Subcutaneous abdominal adipose tissue (tissue), 5 donors: ENCODE measurements around the gene ZNF628.
"Not testable (repeated sequence)": the region's sequence is repeated elsewhere in the genome, so short reads cannot be mapped to it uniquely, and the experiment has no call there.

ENCODE experiments used
- H3K27ac ChIP-seq: one replicate; pipeline ENCODE4 v1.7.0; 2013; ENCODE audit warnings: low read depth, mild to moderate bottlenecking, inconsistent platforms, low read length, moderate library complexity
- H3K27me3 ChIP-seq, 5 donors: one replicate each; pipeline ENCODE4 v1.7.0; 2013; ENCODE audit warnings: low read length in 5 of 5, inconsistent platforms in 1 of 5; ENCODE audit not compliant: control insufficient read depth in 5 of 5, insufficient read depth in 4 of 5
- H3K36me3 ChIP-seq, 5 donors: one replicate each; pipeline ENCODE4 v1.7.0; 2013; ENCODE audit warnings: low read length in 5 of 5; ENCODE audit not compliant: control insufficient read depth in 5 of 5, insufficient read depth in 5 of 5
- H3K4me1 ChIP-seq, 5 donors: one replicate each; pipeline ENCODE4 v1.7.0; 2013; ENCODE audit warnings: low read length in 5 of 5, mild to moderate bottlenecking in 3 of 5, moderate library complexity in 1 of 5; ENCODE audit not compliant: control insufficient read depth in 5 of 5, insufficient read depth in 5 of 5
- H3K4me3 ChIP-seq, 5 donors: one replicate each; pipeline ENCODE4 v1.7.0; 2013; ENCODE audit warnings: low read length in 5 of 5, low read depth in 1 of 5
- H3K9ac ChIP-seq, 5 donors: one replicate each; pipeline ENCODE4 v1.7.0; 2013; ENCODE audit warnings: low read length in 5 of 5, mild to moderate bottlenecking in 4 of 5, moderate library complexity in 3 of 5
- H3K9me3 ChIP-seq, 5 donors: one replicate each; pipeline ENCODE4 v1.7.0; 2013; ENCODE audit warnings: low read length in 5 of 5; ENCODE audit not compliant: control insufficient read depth in 5 of 5
- donor health status: healthy.
- donor health status: healthy.
- donor health status: healthy.
- donor health status: healthy.
- donor health status: healthy.

The ZNF628 gene

DNA sequence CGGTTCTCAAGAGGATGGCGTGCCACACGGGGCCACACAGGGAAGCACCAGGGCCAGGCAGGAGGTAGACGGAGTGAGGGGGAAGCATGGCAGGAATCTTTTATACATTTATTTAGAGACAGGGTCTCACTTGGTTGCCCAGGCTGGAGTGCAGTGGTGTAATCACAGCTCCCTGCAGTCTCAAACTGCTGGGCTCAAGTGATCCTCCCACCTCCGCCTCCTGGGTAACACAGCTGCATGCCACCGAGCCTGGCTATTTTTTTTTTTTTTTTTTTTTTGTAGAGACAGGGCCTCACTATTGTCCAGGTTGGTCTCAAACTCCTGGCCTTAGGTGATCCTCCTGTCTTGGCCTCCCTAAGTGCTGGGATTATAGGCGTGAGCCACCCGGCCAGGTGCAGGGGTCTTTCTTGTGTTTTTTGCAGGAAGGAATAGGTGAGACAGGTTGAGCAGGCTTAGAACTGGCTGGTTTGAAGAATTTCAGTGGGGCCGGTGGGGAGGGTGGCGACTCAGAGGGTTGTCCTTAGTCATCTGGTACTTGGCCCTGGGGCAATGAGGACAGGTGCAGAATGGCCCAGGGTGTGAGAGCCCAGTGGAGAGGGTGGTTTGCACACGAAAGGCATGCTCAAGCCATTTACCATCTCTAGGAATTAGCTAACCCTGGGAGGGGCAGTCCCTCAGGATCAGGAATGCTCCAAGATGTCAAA is 19.4 kb downstream of the ZNF628 start:
- H3K4me3 ChIP-seq = no peak overlapping the region
- peaks cover 0 to 34% (median 18%) of the 10 kb centered on the region in 5 donors for H3K4me1 ChIP-seq
- no peak overlapping the region for H3K27ac ChIP-seq

DNA sequence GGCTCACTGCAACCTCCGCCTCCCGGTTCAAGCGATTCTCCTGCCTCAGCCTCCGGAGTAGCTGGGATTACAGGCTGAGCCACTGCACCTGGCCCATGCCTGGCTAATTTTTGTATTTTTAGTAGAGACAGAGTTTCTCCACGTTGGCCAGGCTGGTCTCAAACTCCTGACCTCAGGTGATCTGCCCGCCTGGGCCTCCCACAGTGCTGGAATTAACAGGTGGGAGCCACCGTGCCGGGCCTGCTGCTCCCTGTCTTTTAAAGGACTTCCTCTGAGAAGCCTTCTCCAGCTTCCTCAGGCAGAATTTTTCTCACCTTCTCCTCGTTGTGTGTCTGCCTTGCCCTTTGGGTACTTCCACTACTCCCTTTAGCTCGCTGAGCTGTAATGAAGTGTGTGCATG is 20.4 kb downstream of the ZNF628 start:
- not testable (repeated sequence) for H3K9ac ChIP-seq, H3K27ac ChIP-seq, H3K9me3 ChIP-seq, H3K4me3 ChIP-seq
- Histone ChIP-seq H3K36me3 (peaks cover 0 to 32% (median 9%) of the 10 kb centered on the region in 5 donors), H3K27me3 (peaks cover 8 to 27% (median 22%) of the 10 kb centered on the region in 5 donors), H3K4me1 (peaks cover 0 to 25% (median 18%) of the 10 kb centered on the region in 5 donors)

More for the DNA sequence above, 19.4 kb downstream of the ZNF628 start:
- peaks cover 12 to 36% (median 22%) of the 10 kb centered on the region in 5 donors for H3K27me3 ChIP-seq
- H3K9ac ChIP-seq = peak overlapping the region in 1 of 5 donors; percentile 47
- no peaks in the 10 kb centered on the region for H3K9me3 ChIP-seq
- H3K36me3 ChIP-seq = peaks cover 0 to 22% (median 7%) of the 10 kb centered on the region in 5 donors

DNA sequence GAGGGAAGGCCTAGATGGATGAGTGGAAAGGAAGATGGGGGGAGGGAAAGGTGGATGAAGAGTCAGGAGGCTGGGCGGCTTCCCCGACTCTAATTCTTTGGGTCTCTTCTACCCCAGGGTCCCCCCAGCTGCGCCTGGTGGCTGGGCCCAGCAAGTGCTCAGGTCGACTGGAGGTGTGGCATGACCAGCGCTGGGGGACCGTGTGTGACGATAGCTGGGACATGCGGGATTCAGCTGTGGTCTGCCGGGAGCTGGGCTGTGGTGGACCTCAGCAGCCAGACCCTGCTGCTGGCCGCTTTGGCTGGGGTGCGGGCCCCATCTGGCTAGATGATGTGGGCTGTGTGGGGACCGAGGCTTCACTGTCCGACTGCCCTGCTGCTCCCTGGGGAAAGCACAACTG is 21.3 kb downstream of the ZNF628 start:
- peaks cover 0 to 20% (median 17%) of the 10 kb centered on the region in 5 donors for H3K4me1 ChIP-seq
- peaks cover 7 to 21% (median 18%) of the 10 kb centered on the region in 5 donors for H3K27me3 ChIP-seq
- H3K27ac ChIP-seq = no peak overlapping the region
- peaks cover 0 to 32% (median 9%) of the 10 kb centered on the region in 5 donors for H3K36me3 ChIP-seq
- H3K9ac ChIP-seq = no peak overlapping the region
- no peak overlapping the region for H3K4me3 ChIP-seq
- no peaks in the 10 kb centered on the region for H3K9me3 ChIP-seq

DNA sequence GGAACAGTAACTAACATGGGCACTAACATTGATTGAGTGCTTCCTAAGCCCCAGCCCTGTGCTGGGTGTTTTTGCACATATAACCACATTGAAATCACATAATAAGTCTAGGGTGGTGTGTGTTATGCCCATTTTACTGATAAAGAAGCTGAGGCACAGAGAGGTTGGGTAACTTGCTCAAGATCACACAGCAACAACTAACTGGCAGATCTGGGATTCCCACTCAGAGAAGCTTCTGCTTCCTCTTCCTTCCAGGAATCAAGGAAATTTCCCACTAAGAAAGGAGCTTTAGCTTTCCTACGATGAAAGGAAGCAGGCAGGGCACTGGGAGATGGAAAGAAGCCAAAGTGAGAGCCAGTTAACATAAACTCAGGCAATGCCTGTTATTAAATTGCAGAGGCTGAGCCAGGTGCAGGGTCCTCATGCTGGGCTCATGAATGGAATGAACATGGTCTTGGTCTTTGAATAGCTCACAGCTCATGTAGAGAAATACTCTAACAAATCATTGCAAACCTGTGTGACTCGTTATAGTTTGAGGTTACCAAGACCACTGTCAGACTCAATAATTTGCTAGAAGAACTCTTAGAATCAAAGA is 21.9 kb downstream of the ZNF628 start:
- Histone ChIP-seq H3K27me3 (peaks cover 7 to 16% (median 13%) of the 10 kb centered on the region in 5 donors), H3K4me3 (no peak overlapping the region), H3K4me1 (peaks cover 0 to 16% (median 14%) of the 10 kb centered on the region in 5 donors), H3K27ac (no peak overlapping the region), H3K9ac (no peak overlapping the region), H3K36me3 (peaks cover 0 to 32% (median 9%) of the 10 kb centered on the region in 5 donors), H3K9me3 (no peaks in the 10 kb centered on the region)

DNA sequence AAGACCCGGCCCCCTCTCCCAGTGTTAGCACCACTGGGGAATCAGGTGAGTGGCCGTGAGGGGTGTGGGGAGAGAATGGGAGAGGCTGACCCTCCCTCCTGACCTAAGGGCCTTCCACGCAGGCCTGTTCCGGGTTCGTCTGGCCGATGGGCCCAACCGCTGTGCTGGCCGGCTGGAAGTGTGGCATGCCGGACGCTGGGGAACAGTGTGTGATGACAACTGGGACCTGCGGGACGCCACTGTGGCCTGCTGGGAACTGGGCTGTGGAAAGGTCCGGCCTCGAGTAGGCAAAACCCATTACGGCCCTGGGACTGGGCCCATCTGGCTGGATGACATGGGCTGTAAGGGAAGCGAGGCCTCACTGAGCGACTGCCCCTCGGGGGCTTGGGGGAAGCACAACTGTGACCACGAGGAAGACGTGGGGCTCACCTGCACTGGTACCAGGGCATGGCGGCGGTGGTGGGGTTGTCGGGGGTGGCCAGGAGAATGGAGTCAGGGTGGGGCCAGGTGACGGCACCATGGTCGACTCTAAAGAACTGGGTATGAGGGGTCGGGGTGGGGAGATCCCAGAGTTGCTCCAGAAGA is 24.0 kb downstream of the ZNF628 start:
- Histone ChIP-seq H3K27ac (no peak overlapping the region), H3K9ac (no peak overlapping the region), H3K36me3 (peaks cover 0 to 32% (median 9%) of the 10 kb centered on the region in 5 donors), H3K4me1 (peaks cover 0 to 11% (median 10%) of the 10 kb centered on the region in 5 donors), H3K27me3 (peaks cover 0 to 5% (median 0%) of the 10 kb centered on the region in 5 donors), H3K9me3 (no peaks in the 10 kb centered on the region), H3K4me3 (no peak overlapping the region)

DNA sequence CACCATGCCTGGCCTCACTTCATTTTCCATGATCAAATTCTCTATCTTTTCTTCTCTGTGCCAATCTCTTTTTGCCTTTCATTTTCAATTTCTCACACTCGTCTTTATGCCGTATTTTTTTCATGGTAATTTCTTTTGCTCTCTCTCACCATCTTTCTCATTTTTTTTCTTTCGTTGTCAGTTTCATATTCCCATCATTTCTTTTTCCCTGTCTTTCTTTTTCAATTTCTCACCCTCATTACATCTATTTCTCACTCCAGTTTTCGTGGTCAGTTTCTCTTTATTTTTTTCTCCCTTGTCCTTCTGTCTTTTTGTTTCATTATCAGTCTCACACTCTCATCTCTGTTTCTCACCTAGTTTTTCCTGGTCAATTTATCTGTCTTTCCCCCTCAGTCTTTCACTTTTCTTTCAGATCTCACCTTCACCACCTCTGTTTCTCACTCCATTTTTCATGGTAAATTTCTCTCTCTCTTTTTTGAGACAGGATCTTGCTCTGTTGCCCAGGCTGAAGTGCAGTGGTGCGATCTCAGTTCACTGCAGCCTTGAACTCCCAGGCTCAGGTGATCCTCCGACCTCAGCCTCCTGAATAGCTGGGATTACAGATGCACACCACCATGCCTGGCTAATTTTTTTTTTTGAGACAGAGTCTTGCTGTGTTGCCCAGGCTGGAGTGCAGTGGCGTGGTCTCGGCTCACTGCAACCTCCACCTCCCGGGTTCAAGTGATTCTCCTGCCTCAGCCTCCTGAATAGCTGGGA is 26.0 kb downstream of the ZNF628 start:
- Histone ChIP-seq H3K4me3 (no peak overlapping the region), H3K9me3 (no peaks in the 10 kb centered on the region), H3K4me1 (peaks cover 0 to 11% (median 10%) of the 10 kb centered on the region in 5 donors), H3K9ac (no peak overlapping the region), H3K36me3 (peaks cover 0 to 32% (median 9%) of the 10 kb centered on the region in 5 donors), H3K27me3 (peaks cover 0 to 3% (median 0%) of the 10 kb centered on the region in 5 donors), H3K27ac (no peak overlapping the region)

DNA sequence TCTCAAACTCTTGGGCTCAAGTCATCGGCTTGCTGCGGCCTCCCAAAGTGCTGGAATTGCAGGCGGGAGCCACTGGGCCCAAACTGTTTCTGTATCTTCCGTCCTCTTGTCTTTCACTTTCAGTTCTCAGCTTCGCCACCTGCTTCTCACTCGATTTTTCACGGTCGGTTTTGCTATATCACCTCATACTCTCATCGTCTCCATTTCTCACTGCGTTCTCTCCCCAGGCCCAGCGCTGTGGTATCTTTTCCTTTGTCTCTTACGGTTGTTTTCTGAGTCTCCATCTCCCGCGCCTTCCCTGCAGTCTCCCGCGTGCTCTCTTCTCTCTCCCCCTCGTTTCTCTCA is 26.7 kb downstream of the ZNF628 start:
- peaks cover 0 to 3% (median 0%) of the 10 kb centered on the region in 5 donors for H3K27me3 ChIP-seq
- no peaks in the 10 kb centered on the region for H3K9me3 ChIP-seq
- no peak overlapping the region for H3K9ac ChIP-seq
- peak overlapping the region in 1 of 5 donors; percentile 71 for H3K4me3 ChIP-seq
- peaks cover 0 to 28% (median 9%) of the 10 kb centered on the region in 5 donors for H3K36me3 ChIP-seq
- H3K4me1 ChIP-seq = peaks cover 0 to 11% (median 10%) of the 10 kb centered on the region in 5 donors
- no peak overlapping the region for H3K27ac ChIP-seq

DNA sequence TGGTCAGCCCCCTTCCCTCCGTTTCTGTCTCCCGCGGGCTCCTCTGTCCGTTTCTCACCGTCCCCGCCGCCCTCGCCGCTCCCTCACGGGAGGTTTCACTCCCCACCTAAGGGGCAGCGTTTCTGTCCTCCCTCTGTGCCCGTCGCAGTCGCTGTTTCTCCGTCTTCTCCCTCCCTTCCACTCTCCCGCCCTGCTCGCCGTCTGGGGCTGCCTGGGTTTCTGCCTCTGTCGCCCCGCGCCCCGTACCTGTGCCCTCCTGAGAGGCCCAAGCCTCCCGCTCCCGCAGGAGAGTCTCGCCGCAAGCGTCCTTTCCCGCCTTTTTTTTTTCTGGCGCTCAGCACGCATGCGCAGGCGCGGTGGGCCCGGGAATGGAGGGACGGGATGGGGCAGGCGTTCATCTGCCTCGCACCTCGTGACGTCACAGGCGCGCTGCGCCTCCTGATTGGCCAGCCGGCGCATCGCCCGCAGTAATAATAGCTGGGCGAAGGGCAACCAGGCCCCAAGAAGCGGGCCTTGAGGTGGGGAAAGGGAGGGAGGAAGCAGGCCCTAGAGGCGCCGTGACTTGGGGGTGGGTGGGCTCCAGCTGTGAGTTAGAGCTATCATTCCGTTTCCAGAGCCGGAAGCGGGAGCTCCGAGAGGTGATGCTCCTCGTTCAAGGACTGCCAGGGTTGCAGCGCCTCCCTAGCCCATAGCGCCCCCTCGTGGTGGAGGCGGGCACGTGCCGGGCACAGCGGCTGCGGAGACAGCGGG is 27.3 kb downstream of the ZNF628 start:
- peaks cover 0 to 3% (median 0%) of the 10 kb centered on the region in 5 donors for H3K27me3 ChIP-seq
- no peaks in the 10 kb centered on the region for H3K9me3 ChIP-seq
- H3K36me3 ChIP-seq = peaks cover 0 to 27% (median 9%) of the 10 kb centered on the region in 5 donors
- peaks cover 0 to 11% (median 10%) of the 10 kb centered on the region in 5 donors for H3K4me1 ChIP-seq
- H3K9ac ChIP-seq = no peak overlapping the region
- peak overlapping the region; percentile 52 to 71 (median 59) for H3K4me3 ChIP-seq
- no peak overlapping the region for H3K27ac ChIP-seq

DNA sequence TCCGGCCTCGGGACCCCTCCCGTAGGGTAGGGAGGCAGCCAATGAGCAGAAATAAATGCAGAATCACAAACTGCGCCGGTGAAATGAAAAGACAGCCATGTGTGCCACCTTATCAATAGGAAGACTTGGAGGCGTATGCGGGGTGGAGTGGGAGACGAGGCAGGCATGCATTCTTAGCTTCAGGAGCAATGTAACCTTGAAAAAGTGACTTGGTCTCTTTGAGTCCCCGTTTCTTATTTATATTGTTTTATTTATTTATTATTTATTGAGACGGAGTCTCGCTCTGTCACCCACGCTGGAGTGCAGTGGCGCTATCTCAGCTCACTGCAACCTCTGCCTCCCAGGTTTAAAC is 27.8 kb downstream of the ZNF628 start:
- Histone ChIP-seq H3K4me1 (peaks cover 0 to 11% (median 10%) of the 10 kb centered on the region in 5 donors), H3K9ac (no peak overlapping the region), H3K27ac (no peak overlapping the region), H3K27me3 (peaks cover 0 to 3% (median 3%) of the 10 kb centered on the region in 5 donors), H3K9me3 (no peaks in the 10 kb centered on the region), H3K4me3 (peak overlapping the region in 3 of 5 donors; percentile 52 to 71 (median 60)), H3K36me3 (peaks cover 0 to 21% (median 9%) of the 10 kb centered on the region in 5 donors)
